Endothelial cell of umbilical vein (primary cell): ENCODE data around the gene TSC22D3.

ENCODE experiments used
- EZH2 ChIP-seq: IDR thresholded peaks from 2 replicates; pipeline ENCODE4 v1.6.1; 2012; ENCODE audit warnings: borderline replicate concordance, low read depth, mild to moderate bottlenecking, moderate library complexity, low read length, inconsistent platforms; ENCODE audit not compliant: severe bottlenecking
- FOS ChIP-seq: IDR thresholded peaks from 2 replicates; pipeline ENCODE4 v1.6.1; 2011; ENCODE audit warnings: mild to moderate bottlenecking, low read length, moderate library complexity, borderline replicate concordance; ENCODE audit not compliant: insufficient read depth
- GATA2 ChIP-seq: IDR thresholded peaks from 2 replicates; pipeline ENCODE4 v1.7.0; 2011; ENCODE audit warnings: low read depth, mild to moderate bottlenecking, moderate library complexity, mixed read lengths, low read length; ENCODE audit not compliant: insufficient read length, insufficient read depth
- JUN ChIP-seq: IDR thresholded peaks from 2 replicates; pipeline ENCODE4 v1.6.1; 2011; ENCODE audit warnings: borderline replicate concordance, low read depth; ENCODE audit not compliant: insufficient read length, insufficient read depth
- MYC ChIP-seq: IDR thresholded peaks from one replicate; pipeline ENCODE4 v1.6.1; 2011; ENCODE audit warnings: mild to moderate bottlenecking, low read depth, low read length
- POLR2A ChIP-seq: IDR thresholded peaks from 2 replicates; pipeline ENCODE4 v1.6.1; 2012; ENCODE audit warnings: low read depth, mild to moderate bottlenecking, control low read depth, low read length
- POLR2AphosphoS5 ChIP-seq: IDR thresholded peaks from 2 replicates; pipeline ENCODE4 v1.6.1; 2012; ENCODE audit warnings: low read depth, mild to moderate bottlenecking, control low read depth, low read length, moderate library complexity; ENCODE audit not compliant: insufficient read depth
- TF ChIP-seq, protein P1 (sequence below), 2 donors: IDR thresholded peaks; 1 replicate in 1 of 2; 2 replicates in 1 of 2; pipeline ENCODE4 v1.5.1; 2011; ENCODE audit warnings: low read length in 2 of 2, mild to moderate bottlenecking in 2 of 2, moderate library complexity in 2 of 2, control low read depth in 1 of 2, inconsistent platforms in 1 of 2, low read depth in 1 of 2; ENCODE audit not compliant: insufficient read depth in 1 of 2; ENCODE audit errors: extremely low read depth in 1 of 2
- TF ChIP-seq, protein P2 (sequence below): IDR thresholded peaks from 2 replicates; pipeline ENCODE4 v1.6.1; 2011; ENCODE audit not compliant: insufficient read depth, insufficient read length

DNA sequence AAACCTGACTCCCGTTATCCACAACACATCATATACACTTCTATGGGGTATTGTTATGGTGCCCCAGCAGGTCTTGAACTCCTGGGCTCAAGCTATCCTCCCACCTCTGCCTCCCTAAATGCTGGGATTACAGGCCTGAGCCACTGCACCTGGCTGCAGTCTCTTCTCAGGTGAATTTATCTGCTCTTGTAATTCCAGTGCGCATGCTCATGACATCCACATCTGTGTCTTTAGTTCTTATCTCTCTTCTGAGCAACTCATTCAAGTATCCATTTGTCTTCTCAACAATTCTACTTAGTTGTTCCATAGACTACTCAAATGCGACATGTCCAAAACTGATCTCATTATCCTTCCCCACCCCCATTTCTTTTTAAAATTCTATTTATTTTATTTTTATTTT lies 29.6 kb upstream of the TSC22D3 start:
- TF ChIP-seq POLR2AphosphoS5 (no peak), POLR2A (no peak), JUN (no peak), EZH2 (no peak), MYC (no peak), FOS (no peak), GATA2 (no peak)
- TF ChIP-seq, protein P1, sequence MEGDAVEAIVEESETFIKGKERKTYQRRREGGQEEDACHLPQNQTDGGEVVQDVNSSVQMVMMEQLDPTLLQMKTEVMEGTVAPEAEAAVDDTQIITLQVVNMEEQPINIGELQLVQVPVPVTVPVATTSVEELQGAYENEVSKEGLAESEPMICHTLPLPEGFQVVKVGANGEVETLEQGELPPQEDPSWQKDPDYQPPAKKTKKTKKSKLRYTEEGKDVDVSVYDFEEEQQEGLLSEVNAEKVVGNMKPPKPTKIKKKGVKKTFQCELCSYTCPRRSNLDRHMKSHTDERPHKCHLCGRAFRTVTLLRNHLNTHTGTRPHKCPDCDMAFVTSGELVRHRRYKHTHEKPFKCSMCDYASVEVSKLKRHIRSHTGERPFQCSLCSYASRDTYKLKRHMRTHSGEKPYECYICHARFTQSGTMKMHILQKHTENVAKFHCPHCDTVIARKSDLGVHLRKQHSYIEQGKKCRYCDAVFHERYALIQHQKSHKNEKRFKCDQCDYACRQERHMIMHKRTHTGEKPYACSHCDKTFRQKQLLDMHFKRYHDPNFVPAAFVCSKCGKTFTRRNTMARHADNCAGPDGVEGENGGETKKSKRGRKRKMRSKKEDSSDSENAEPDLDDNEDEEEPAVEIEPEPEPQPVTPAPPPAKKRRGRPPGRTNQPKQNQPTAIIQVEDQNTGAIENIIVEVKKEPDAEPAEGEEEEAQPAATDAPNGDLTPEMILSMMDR (IDR thresholded peaks at IDR 0.05; ENCODE audit: extremely low read depth in 1 of 2, insufficient read depth in 1 of 2, low read depth in 1 of 2, low read length in 2 of 2) = no peak
- TF ChIP-seq, protein P2, sequence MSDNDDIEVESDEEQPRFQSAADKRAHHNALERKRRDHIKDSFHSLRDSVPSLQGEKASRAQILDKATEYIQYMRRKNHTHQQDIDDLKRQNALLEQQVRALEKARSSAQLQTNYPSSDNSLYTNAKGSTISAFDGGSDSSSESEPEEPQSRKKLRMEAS = no peak
